DND-41 (cell line): ENCODE data around the gene NAA35.

Experiments
- ATAC-seq: fragments of 200-7000 bp; cut with Tn5 transposase; 3 replicates; pipeline ENCODE4 v1.9.1; 2021; ENCODE audit warnings: low read depth; ENCODE audit not compliant: insufficient read depth
- DNase-seq: peaks from one replicate; pipeline ENCODE4 v3.0.0-alpha.2; 2020
- H2AFZ ChIP-seq: 2 replicates; pipeline ENCODE4 v1.6.0; 2012; ENCODE audit warnings: low read depth, low read length
- H3K27ac ChIP-seq: 2 replicates; pipeline ENCODE4 v1.5.1; 2012; ENCODE audit warnings: low read length, inconsistent platforms
- H3K27me3 ChIP-seq: fragments of 200-600 bp; sonication (generic); 2 replicates; pipeline ENCODE4 v1.6.0; 2012; ENCODE audit warnings: low read length, mild to moderate bottlenecking, inconsistent platforms; ENCODE audit not compliant: insufficient read depth, poor library complexity
- H3K36me3 ChIP-seq: 2 replicates; pipeline ENCODE4 v1.5.1; 2012; ENCODE audit warnings: low read length, inconsistent platforms; ENCODE audit not compliant: insufficient read depth
- H3K4me1 ChIP-seq: 2 replicates; pipeline ENCODE4 v1.5.1; 2012; ENCODE audit warnings: mild to moderate bottlenecking, low read length; ENCODE audit not compliant: insufficient read depth
- H3K4me2 ChIP-seq: 2 replicates; pipeline ENCODE4 v1.6.0; 2012; ENCODE audit warnings: mild to moderate bottlenecking, moderate library complexity, low read length, inconsistent platforms; ENCODE audit not compliant: insufficient read depth
- H3K4me3 ChIP-seq, 2 experiments: fragments of 200-600 bp in 1 of 2; shearing (Covaris generic) in 1 of 2; 2 replicates each; pipeline ENCODE4 v1.5.1; 2012 to 2016; ENCODE audit warnings: inconsistent platforms in 2 of 2, low read length in 2 of 2, mild to moderate bottlenecking in 2 of 2, low read depth in 1 of 2, moderate library complexity in 1 of 2
- H3K79me2 ChIP-seq: 2 replicates; pipeline ENCODE4 v1.6.0; 2012; ENCODE audit warnings: low read length, inconsistent platforms; ENCODE audit not compliant: insufficient read depth
- H3K9ac ChIP-seq: 2 replicates; pipeline ENCODE4 v1.6.0; 2012; ENCODE audit warnings: low read depth, mild to moderate bottlenecking, inconsistent platforms, low read length, moderate library complexity
- H3K9me3 ChIP-seq: 2 replicates; pipeline ENCODE4 v1.5.1; 2012; ENCODE audit warnings: low read length, moderate library complexity, mild to moderate bottlenecking, inconsistent platforms; ENCODE audit not compliant: insufficient read depth, severe bottlenecking
- H4K20me1 ChIP-seq: 2 replicates; pipeline ENCODE4 v1.6.0; 2012; ENCODE audit warnings: low read length; ENCODE audit not compliant: insufficient read depth
- EZH2 ChIP-seq: IDR thresholded peaks from 3 replicates; pipeline ENCODE4 v1.6.1; 2012; ENCODE audit warnings: borderline replicate concordance, low read depth, mild to moderate bottlenecking, moderate library complexity, low read length, inconsistent platforms; ENCODE audit not compliant: severe bottlenecking
- TF ChIP-seq, protein P1 (sequence below): IDR thresholded peaks from 2 replicates; pipeline ENCODE4 v1.5.1; 2012; ENCODE audit warnings: borderline replicate concordance, low read length, moderate library complexity, mild to moderate bottlenecking; ENCODE audit not compliant: poor library complexity, severe bottlenecking; ENCODE audit errors: extremely low read depth

Gene NAA35

DNA sequence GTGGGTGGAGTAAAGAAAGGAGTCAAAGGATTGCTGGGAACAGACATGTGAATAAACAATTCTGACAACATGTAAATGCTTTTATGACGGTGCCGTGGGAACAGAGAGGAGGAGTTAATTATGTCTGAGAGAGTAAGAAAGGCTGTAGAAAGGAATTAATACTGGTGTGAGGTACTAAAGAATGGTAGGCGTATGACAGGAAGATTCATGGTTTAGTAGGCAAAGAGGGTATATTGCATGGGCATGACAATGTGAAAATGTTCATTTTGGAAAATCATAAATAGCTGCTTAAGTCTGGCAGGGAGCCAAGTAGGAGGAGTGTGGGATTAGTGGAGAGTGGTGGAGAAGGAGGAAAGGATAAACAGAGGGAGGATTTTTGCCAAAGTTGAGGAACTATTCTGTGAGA is 19.7 kb downstream of the NAA35 start:
- no peak for DNase-seq
- H3K27ac ChIP-seq = no peak overlapping the region
- H3K79me2 ChIP-seq = peaks cover 16% of the 10 kb centered on the region; the same call in 1 of the 2 replicates

DNA sequence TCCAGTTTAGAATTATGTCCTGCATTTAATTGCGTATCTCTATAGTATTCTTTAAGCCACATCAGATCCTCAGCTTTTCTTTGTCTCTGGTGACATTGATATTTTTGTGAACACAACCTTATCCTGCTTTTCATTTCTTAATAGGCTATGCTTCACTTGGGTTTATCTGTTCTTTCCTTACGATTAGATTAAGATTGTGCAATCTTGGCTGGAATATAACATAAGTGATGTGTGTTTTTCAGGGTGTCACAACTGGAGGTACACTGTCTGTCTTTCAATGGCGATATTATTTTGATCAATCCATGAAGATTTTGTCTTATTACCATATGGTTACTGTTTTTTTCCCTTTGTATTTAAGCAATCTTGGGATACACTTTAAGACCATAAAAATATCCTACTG is 23.6 kb downstream of the NAA35 start:
- Histone ChIP-seq H3K4me1 (no peaks in the 10 kb centered on the region), H3K36me3 (peaks cover 37% of the 10 kb centered on the region; the same call in 1 of the 2 replicates), H3K4me2 (no peak overlapping the region), H3K79me2 (no peaks in the 10 kb centered on the region), H4K20me1 (no peaks in the 10 kb centered on the region), H3K27ac (no peak overlapping the region), H3K4me3 (no peak overlapping the region), H2AFZ (no peak overlapping the region), H3K27me3 (no peaks in the 10 kb centered on the region), H3K9me3 (no peaks in the 10 kb centered on the region), H3K9ac (no peak overlapping the region)
- DNase-seq = no peak
- no peak for ATAC-seq
- TF ChIP-seq, protein P1, sequence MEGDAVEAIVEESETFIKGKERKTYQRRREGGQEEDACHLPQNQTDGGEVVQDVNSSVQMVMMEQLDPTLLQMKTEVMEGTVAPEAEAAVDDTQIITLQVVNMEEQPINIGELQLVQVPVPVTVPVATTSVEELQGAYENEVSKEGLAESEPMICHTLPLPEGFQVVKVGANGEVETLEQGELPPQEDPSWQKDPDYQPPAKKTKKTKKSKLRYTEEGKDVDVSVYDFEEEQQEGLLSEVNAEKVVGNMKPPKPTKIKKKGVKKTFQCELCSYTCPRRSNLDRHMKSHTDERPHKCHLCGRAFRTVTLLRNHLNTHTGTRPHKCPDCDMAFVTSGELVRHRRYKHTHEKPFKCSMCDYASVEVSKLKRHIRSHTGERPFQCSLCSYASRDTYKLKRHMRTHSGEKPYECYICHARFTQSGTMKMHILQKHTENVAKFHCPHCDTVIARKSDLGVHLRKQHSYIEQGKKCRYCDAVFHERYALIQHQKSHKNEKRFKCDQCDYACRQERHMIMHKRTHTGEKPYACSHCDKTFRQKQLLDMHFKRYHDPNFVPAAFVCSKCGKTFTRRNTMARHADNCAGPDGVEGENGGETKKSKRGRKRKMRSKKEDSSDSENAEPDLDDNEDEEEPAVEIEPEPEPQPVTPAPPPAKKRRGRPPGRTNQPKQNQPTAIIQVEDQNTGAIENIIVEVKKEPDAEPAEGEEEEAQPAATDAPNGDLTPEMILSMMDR = no peak
- no peak for TF ChIP-seq EZH2

More for the DNA sequence above, 19.7 kb downstream of the NAA35 start:
- Histone ChIP-seq H3K4me1 (no peaks in the 10 kb centered on the region), H2AFZ (no peak overlapping the region), H3K4me3 (no peak overlapping the region), H3K27me3 (no peaks in the 10 kb centered on the region), H3K9me3 (no peaks in the 10 kb centered on the region), H3K36me3 (peaks cover 46% of the 10 kb centered on the region), H4K20me1 (no peaks in the 10 kb centered on the region; the same call in 1 of the 2 replicates), H3K4me2 (no peak overlapping the region), H3K9ac (no peak overlapping the region)
- ATAC-seq = no peak
- TF ChIP-seq EZH2 = no peak
- TF ChIP-seq, protein P1 = no peak

DNA sequence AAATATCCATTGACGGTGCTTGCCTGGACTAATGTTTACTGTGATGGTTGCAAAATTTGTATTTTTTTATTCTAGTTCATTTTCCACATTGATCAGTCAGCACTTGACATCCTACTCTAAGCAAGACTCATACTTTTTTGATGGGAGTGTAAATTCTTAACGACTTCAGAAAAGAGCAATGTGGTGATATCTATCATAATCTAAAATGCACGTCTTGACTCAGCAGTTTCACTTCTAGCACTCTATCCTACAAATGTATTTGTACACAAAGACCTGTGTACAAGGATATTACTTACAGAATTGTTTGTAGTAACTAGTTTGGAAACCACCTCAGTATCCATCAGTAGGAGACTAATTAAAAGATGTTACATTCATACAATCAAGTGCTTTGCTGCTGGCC is 24.0 kb downstream of the NAA35 start:
- no peak overlapping the region for H2AFZ ChIP-seq
- no peaks in the 10 kb centered on the region for H3K27me3 ChIP-seq
- no peak overlapping the region for H3K4me2 ChIP-seq
- H3K9ac ChIP-seq = no peak overlapping the region
- no peak overlapping the region for H3K4me3 ChIP-seq
- no peaks in the 10 kb centered on the region for H4K20me1 ChIP-seq
- H3K79me2 ChIP-seq = no peaks in the 10 kb centered on the region
- H3K9me3 ChIP-seq = no peaks in the 10 kb centered on the region
- no peak for ATAC-seq
- peaks cover 36% of the 10 kb centered on the region; the same call in 1 of the 2 replicates for H3K36me3 ChIP-seq
- TF ChIP-seq, protein P1 = no peak
- TF ChIP-seq EZH2 = no peak
- H3K4me1 ChIP-seq = no peaks in the 10 kb centered on the region
- no peak overlapping the region for H3K27ac ChIP-seq
- no peak for DNase-seq

DNA sequence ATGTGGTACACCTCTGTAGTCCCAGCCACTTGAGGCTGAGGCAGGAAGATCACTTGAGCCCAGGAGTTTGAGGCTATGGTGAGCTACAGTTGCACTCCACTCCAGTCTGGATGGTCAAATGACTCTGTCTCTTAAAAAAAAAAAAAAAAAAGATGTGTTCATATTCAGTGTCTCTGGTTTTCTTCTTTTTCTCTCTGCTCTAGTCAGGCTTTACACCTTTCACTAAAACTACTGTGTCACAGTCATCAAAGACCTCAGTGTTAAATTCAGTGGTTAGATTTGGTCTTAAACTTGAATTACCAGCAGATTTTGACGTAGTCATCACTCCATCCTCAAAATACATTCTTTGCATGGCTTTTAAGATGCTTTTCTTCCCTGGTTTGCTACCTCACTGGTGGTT is 28.8 kb downstream of the NAA35 start:
- Histone ChIP-seq H3K27me3 (no peaks in the 10 kb centered on the region), H3K4me3 (no peak overlapping the region), H3K4me1 (no peaks in the 10 kb centered on the region), H3K4me2 (no peak overlapping the region), H3K36me3 (peaks cover 30% of the 10 kb centered on the region; the same call in 1 of the 2 replicates), H3K79me2 (no peaks in the 10 kb centered on the region), H2AFZ (no peak overlapping the region), H4K20me1 (no peaks in the 10 kb centered on the region), H3K9ac (no peak overlapping the region), H3K27ac (no peak overlapping the region), H3K9me3 (no peaks in the 10 kb centered on the region)
- DNase-seq (no peak), ATAC-seq (no peak)
- TF ChIP-seq EZH2 = no peak
- TF ChIP-seq, protein P1 = no peak
